Medulla oblongata (tissue), 1 donor: ENCODE results near the gene AGBL4.

Experiments used
- DNase-seq: peaks from one replicate; pipeline ENCODE4 v3.0.0-alpha.2; 2015; ENCODE audit errors: extremely low spot score

Gene AGBL4

DNA sequence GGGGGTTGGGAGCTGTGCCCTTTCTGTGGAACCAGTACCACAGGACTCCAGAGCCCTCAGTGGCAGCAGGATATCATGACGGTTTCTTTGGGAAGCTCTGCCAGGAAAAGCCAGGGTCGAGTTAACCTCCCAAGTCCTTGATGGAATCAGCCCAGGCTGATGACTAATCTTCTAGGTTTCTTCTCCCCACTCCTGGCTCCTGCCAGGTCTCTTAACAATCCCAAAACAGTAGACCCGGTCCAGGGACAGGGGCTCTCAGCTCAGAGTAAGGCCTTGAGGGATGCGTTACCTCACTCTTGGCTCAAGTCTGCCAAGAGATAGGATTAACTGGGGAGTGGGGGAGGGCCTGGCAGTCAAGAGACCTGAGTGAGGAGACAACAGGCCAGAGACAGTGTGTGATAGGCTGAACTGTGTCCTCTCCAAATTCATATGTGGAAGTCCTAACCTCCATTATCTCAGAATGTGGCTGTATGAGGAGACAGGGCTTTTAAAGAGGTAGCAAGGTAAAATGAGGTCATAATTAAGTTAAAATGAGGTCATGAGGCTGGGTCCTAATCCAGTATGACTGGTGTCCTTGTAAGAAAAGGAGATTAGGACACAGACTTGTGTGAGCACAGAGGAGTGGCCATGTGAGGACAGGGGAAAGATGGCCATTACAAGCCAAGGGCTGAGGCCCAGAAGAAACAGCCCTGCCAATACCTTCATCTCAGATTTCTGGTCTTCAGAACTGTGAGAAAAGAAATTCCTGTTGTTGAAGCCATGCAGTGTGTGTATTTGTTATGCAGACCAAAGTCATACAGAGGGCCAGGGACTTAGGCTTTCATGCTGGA lies 1342.1 kb downstream of the AGBL4 start:
- DNase-seq: no peak

DNA sequence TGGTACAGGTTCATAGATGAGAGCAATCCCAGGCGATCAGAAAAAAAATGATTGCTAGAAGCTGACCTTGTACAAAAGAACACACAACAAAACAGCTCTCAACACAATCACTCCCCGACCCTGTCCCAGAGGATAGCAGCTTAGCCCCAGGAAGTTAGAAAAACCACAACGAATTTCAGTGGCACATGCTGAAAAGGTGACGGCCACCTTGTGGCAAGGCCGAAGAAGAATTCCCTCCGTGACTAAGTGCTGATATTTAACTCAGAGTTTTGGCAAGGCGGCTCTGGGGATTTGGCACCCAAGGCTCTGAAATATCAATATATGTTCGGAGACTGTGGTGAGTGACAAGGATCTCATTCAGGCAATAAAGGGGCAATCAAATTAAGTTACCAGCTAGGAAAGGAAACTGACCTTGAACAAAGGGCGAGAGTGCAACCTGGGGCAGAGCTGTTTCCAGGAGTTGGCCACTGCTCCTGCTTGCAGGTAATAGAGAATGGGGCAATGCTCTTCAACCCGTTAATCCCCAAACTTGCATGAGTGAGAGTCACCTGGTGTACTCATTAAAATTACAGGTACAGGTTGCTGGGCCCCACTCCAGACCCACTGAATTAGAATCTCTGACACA lies 1343.2 kb downstream of the AGBL4 start:
- DNase-seq: no peak

DNA sequence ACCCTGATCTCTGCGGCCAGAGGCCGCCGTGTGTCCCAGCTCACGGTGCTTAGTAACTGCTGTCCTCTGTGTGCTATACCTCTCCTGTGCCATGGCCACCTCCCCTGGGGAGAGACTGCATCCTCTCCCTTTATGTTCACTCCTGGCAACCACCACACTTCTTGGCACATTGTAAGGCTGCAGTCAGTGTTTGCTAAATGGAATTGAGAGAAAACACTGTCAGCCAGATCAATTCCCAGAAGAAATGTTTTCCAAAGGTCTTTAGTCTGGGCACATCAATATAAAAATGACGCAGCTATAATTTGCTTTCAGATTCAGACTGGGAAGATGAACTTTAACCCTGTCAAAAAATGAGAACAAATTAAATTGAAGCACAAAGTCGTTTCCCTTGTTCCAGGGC lies 1343.9 kb downstream of the AGBL4 start:
- no peak for DNase-seq

GRCh38 chr1:48678710-48679505 lies 1344.8 kb downstream of the AGBL4 start:
- no peak for DNase-seq

DNA sequence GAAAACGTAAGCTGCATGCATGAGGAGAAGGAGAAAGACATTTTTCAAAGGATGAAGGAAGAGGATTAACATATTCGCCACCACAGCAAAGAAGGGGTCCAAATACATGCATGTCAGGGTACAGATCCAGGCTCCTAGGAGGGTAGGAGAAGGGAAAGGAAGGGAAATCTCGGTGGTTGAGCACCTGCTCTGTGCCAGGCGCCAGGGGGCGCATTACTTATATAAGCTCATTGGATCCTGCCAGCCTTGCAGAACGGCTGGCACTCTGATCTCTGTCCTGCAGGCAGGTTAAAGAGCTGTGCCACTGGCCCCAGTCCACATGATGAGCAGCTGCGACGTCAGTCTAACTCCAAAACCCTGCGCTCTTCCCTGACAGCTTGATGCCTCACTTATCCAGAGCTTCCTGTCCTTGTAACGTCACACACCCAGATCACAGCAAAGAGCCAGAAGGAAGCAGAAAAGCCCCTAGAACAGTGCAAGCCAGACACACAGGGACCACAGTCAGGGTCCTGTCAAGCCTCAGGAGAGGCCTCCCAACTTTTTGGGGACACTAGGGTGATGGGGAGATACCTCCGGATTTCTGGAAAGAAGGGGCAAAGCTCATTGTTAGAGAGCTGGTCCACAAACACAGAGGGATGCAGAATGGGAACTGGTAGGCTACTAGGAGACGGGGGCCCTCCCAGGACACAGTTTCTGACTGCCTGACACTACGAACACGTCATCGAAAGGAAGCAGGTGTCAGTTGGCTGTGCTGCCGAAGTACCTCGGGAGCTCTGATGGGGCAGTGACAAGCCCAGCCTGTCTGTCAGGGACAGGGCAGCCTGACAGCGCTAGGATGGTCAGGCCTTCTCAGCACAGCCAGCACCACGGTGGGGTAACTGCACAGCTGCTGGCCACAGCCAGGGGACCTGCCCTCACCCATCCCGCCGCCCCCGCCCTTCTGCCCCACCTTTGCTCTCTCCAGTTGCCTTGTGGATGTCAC lies 1346.2 kb downstream of the AGBL4 start:
- peak; percentile 83 for DNase-seq

DNA sequence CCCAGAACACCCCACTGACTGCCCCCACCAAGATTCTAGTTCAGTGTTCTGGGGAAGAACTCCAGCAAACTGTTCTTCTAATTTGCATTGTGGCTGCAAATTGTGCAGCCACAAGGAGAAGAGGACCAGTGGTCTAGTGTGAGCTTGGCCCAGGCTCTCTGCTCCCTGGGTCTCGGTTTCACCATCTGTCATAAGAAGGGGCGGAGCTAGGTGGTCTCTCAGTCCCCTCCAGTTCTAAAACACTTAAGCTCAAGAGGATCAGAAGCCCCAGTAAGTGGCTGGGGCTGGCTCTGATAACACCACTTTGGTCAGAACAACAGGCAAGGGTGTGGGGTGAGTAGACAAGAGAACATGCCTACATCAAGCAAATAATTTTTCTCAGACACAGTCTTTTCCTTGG lies 1346.9 kb downstream of the AGBL4 start:
- no peak for DNase-seq

DNA sequence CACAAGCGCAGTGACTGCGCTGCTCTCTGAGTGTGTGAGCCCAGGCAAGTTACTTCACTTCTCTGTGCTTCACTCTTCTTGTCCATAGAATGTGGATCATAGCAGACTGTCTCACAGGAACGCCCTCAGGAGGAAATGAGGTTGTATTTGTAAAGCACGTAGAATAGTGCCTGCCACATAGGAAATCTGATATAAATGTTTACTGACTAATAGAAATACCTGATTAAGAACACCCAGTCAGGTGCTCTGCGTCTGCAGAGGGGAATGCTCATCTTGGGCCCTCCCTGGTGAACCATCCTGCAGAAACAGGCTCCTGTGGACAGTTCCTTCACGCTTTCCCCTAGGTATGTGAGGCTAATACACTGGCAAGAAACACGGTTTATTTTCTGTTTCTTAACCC lies 1347.4 kb downstream of the AGBL4 start:
- no peak for DNase-seq

- DNase-seq: no peak
Observed at GRCh38 chr1:48675251-48675650, 1348.5 kb downstream of the AGBL4 start.

GRCh38 chr1:48674641-48675040 lies 1349.1 kb downstream of the AGBL4 start:
- no peak for DNase-seq

DNA sequence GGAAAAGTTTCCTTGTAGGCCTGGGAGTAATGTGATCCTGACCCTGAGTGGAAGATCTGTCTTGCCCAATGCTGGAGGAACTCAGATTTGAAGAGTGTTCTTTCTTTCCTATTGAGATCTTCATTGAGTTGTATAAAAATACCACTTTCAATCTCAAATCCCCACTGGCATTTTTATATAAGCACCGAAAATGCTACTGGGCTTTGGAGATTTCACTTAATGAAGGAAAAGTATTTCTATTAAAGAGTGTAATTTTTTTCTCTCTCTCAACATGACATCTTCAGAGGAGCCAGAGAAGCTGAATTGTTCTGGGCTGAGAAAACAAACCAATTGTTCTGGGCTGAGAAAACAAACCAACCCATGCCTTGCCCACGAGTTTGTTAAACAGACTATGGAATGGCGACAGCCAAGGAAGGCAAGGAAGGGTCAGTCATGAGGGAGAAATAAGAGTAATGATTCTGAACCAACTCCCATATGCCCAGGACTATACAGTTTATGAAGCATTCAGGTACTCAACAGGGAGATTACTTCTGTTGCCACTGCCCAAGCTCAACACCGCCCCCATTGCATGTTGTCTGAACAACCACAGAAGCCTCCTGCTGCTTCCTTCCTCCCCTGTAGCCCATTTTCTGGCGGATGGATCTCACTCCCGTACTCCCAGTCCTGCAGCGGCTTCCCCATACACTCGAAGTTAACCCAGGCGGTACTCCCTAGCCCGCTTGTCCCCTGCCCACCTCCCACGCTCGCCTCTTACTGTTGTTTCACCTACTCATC lies 1350.2 kb downstream of the AGBL4 start:
- DNase-seq: peak; percentile 26

GRCh38 chr1:48671578-48671977 lies 1352.2 kb downstream of the AGBL4 start:
- DNase-seq: no peak

DNA sequence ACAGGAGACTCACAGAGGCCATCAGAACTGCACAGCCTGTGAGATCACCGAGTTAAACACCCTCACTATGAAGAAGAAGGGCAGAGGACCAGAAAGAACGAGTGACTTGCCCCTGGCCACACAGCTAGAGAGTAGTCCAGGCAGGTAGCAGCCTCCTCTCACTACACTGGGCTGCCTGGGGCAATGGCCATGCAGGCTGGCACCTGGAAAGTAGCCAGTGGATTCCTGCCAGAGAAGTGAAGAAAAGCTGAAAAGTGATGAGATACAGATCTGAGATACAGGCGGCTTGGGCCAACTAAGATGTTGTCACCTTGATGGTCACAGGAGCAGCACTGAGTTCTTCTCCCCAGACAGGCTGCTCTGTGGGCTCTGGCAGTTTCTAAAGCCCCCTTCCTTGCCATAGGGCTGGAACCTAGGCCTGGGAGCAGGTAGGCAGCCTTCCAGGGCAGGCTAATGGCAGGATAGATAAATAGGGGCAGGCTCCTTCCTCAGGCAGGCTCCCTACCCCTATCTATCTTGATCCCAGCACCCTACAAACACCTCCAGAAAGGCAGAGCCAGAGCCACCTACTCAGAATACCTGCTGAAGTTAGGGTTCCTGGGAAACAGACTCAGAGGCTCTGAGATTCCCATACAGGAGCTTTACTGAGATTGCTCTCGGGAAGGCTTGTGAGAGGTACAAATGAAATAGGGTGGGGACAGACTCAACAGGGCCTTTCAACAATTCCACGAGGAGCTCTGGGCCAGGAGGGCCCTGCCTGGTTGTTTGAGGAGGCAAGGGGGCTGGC lies 1353.3 kb downstream of the AGBL4 start:
- DNase-seq: no peak

- DNase-seq: no peak
Observed at GRCh38 chr1:48668339-48668738, 1355.4 kb downstream of the AGBL4 start.

DNA sequence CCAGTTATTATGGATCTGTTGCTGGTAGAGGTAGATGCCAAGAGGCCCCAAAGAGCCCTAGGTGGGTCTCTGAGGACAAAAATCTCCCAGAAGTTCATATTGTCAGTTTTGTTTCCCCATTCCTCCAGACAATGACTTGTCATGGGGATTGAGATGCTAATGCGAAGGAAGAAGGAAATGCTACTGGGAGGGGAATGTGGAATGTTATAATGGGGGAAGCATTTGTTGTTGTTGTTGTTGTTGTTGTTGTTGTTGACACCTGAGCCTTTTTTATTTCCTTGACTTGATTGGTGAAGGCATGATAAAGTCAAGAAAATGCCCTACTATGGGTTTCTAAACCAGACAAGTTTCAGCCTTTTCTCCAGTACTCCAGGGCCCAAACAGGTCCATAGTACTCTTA lies 1356.0 kb downstream of the AGBL4 start:
- DNase-seq: no peak

- no peak for DNase-seq
Observed at GRCh38 chr1:48665708-48666407, 1357.9 kb downstream of the AGBL4 start.

DNA sequence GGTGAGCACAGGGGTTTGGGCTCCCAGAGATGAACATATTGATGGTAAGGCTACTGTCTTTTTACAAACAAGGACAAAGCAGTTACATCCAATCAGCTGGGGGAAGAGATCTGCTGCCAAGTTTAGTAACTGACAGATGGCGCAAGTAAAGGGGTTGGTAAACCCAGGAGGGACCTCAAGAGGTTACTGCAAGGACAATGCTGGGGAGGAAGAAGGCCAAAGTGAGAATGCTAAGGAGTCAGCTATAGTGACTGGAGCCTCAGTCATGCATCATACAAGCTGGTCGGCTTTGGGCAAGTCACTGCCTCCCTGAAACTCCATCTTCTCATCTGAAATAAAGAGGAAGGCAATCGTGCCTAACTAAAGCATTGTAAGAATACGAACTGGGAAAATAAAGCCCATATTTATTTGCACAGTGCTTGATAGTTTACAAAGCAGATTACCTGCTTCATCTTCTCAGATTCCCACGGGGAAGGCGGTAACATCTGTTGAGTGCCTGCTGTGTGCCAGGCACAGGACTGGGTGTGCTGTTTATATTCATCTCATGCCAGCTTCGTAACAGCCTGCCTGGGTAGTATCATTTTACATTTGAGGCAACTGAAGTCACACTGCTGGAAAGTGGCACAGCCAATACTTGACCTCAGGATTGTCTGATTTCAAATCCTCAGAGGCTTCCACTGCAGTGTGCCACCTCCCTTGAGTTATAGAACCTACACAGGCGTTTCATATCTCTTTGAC lies 1361.9 kb downstream of the AGBL4 start:
- no peak for DNase-seq

- no peak for DNase-seq
Observed at GRCh38 chr1:48659801-48660200, 1364.0 kb downstream of the AGBL4 start.

DNA sequence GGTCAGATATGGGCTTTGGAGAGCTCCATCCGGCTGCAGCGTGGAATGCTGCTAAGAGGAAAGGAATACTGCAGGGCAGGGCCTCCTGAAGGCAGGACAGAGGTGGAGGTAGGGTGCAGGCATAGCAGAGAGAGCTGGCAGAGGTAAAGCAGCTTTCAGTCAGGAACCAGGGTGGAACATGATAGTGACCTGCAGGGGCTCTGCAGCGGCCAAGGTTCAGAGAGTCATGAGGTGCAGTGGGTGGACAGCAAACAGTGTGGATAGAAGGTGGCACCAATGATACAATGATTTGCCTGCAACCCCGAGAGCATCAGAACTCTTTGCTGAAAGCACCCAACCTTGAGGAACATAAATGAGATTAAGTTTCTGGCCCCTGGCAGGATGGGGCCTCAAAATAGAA lies 1366.3 kb downstream of the AGBL4 start:
- DNase-seq: no peak
